GM19240 (cell line): Measurements from ENCODE around the gene CSF2.

Experiments used
- DNase-seq: peaks from one replicate; pipeline ENCODE4 v3.0.0; 2011; ENCODE audit warnings: low spot score; ENCODE audit not compliant: insufficient read length

The CSF2 gene

GRCh38 chr5:132054697-132055440, 18.7 kb upstream of the CSF2 start:
- DNase-seq = no peak

GRCh38 chr5:132055441-132055807, 18.2 kb upstream of the CSF2 start:
- no peak for DNase-seq

DNA sequence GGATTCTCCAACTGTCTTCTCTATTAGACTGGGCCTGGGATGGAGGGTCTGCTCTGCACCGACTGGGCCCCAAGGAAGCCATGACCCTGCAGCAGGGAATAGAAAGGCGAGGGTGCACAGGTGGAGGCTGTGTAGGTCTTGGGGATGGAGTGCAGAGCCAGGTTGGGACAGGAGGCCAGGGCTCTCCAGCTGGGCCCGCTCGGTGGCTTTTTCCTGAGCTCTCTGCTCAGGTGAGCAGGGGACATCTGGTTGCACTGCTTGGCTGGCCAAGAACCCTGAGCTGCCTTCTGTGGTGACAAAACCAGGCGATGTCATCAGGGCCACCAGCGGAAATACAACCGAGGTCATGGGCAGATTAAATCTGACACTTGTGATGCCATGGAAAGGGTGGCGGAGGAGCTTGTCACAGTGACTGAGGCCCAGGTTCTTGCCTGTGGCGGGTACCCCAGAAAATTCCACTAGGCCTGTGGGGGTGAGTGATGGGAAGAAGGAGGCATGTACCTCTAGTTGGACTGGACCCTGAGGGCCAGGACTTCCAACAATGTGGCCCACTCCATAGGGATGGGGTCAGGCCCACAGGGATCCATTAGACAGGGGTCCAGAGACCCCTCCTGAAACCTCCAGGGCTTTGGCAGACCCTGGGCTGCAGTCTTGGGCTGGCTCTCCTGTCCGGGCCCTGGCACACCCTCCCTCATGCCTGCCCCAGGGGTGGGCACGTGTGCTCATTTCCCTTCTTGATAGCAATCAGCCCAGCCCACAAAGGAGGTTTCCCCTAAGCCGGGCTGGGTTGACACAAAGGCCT, 17.6 kb upstream of the CSF2 start:
- no peak for DNase-seq

DNA sequence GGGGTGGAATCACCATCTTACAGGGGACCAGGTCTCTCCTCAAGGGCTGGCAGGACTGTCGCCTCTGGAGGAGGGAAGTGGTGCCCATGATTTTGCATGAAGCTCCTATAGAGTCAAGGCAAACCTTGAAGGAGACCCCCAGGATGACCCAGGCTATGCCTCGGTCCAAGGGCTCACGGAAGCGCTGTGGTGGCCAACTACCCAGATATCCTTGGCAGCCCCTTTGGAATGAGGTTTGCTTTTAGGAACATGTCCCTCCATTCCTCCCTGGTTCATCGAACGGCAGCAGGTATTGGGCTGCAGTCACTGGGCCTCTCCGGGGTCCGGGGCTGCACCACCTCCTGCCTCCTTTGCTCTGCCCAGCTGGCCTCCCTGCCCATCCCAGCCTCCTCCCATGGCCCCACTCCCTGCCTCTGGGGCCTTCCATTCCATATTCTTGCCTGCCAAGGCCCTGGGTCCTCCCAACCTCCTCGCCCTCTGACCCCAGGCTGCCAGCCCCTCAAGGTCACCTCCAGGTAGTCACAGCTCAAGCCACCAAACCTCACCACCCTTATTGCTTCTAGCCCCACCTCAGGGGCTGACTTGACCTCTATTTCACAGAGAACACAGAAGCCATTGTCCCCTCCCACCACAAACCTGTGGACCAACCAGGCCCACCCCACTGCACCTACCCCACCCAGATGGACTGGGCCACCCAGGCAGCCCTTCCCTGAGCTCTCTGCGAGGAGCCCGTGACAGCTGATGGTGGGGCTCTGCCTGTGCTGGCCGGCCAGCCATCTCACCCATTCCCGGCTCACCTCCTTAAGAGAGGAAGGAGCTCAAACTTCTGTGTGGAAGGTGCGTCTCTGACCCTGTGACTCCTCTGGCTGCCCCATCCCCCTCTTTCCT, 16.7 kb upstream of the CSF2 start:
- DNase-seq = no peak

GRCh38 chr5:132057498-132058255, 15.9 kb upstream of the CSF2 start:
- no peak for DNase-seq

- DNase-seq = no peak
Observed at GRCh38 chr5:132058646-132059042, 14.9 kb upstream of the CSF2 start.

- DNase-seq = no peak
Observed at GRCh38 chr5:132059043-132059695, 14.4 kb upstream of the CSF2 start.

- DNase-seq = no peak
Observed at GRCh38 chr5:132059696-132060500, 13.7 kb upstream of the CSF2 start.

DNA sequence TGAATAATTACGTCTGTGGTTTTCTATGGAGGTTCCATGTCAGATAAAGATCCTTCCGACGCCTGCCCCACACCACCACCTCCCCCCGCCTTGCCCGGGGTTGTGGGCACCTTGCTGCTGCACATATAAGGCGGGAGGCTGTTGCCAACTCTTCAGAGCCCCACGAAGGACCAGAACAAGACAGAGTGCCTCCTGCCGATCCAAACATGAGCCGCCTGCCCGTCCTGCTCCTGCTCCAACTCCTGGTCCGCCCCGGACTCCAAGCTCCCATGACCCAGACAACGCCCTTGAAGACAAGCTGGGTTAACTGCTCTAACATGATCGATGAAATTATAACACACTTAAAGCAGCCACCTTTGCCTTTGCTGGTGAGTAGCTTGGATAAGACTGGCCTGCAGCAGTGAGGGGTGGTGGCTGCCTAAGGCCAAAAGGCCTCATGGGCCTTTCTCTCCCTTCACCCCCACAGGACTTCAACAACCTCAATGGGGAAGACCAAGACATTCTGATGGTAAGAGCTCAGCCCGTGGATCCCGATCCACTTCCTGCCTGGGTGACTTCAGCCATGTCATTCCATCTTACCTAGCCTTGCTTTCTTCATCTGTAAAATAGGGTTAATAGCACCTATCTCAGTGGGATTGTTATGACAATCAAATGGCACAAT, 13.0 kb upstream of the CSF2 start, which contains the start of gene IL3:
IL3 (plus strand) TSS at position 155 of the 661 bp plus-strand sequence; CDS start at position 207, 52 bp downstream.
- DNase-seq = no peak

GRCh38 chr5:132063090-132063911, 10.3 kb upstream of the CSF2 start:
- peak; percentile 76 for DNase-seq

DNA sequence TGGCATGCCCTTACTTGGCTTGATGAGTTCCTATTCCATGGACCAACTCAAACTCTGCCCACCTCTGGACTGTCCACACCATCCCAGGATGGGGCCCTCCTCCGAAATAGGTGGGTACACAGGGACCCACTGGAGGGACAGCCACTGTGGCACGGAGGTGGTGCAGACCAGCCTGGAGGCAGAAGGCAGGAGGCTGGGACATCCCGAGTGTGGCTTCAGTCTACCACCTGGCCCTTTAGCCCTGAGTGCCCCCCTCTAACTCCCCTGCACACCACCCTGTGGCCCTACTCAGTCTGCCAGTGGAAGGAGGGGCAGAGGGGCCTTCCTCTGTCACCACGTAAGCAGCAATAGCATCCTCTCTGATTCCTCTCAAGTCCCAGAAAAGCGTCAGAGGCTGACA, 9.4 kb upstream of the CSF2 start:
- DNase-seq = no peak

DNA sequence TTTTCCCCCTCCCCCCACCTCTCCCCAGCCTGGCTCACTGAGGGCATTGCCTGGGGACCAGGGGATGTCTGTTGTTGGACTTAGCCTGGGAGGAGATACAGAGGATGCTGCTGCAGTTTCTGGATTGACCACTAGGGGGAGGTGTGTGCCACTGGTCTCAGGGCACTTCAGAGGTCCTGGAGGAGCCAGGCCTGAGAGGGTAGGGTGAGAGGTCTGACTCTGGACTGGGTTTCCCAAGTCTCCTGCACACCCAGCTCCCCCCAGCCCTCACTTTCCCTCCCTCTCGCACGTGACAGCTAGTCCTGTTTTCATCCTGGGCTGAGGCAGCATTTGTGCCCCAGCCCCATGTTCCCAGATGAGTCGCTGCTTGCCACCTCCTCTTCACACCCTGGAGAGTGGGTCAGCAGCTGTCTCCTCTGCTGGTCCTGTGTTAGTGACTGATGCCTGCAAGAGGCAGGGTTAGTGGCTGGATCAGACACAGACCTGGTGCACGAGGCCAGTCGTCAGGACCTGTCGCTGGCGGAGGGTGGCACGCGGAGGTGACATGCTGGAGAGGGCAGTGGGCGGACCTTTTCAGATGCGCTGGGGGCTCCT, 8.8 kb upstream of the CSF2 start:
- peak; percentile 79 for DNase-seq

DNA sequence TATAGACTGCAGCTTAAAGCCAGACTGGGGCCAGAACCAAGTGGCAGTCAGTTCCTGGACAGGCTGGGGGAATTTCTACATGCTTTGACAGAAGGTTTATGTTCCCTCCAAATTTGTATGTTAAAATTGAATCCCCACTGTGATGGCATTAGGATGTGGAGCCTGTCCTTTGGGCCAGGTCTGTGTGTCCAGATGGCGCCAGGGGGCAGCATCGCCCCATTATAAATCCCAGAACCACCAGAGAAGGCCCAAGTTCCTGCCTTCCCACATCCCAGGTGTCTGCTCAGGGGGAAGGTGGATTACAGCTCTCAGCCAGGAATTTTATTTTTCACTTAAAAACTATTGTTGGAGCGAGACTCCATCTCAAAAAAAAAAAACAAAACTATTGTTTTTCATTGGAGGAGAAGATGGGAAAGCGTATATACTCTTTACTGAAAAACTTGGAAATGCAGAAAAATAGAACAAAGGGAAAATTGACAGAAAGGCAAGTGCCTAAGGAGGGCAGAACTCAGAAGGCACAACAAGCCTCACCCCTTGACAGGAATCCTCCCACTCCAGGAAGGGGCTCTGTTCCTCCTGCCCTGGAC, 8.1 kb upstream of the CSF2 start:
- DNase-seq = peak; percentile 45

DNA sequence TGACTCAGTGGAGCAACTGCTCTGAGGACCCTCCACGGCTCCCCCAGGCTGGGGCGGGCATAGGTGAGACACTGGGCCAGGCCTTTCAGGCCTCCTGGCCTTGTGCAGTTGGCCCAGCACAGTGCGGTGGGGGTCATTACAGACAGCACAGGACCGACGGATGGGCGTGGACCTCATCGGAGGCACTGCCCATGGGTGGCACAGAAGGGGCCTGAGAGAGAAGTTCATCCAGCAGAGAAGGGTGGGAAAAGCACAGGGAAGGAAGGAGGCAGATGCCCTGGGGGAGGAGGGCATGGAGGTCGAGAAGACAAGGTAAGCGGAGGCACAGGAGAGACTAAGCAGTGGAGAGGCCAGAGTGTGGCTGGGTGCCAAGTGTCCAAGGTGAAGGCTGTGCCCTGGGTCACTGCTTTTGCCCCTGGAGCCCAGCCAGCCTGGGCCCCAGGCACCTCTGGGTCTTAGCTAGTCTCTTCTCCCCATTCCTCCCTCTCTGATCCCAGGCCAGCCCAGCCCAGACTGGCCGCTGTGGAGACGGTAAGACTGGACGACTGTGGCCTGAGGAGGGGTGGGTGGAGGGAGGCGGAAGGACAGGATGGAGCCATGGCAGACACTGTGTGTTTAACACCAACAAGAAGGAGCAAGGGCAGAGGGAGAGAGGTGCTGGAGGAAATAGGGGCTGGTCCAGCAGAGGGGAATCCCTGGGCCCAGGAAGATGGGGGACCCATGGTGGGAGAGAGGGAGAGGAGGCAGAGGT, 7.5 kb upstream of the CSF2 start:
- no peak for DNase-seq

DNA sequence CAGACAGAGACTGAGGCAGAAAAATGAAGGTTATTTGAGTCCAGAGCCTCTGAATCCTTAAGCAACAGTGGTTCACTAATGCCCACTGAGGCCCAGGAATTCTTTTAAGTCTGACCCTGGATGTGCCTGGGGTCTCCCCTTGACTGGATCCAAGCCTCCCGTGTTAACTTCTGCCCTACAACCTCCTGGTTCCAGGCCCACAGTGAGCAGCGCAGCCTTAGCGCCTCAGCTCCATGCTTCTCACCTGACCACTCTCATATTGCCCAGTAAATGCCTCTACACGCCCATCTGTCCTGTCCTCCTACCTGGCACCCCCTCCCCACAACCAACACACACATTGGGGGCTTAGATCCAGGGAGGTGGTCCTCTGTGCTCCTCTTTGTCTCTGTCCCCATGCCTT, 6.7 kb upstream of the CSF2 start:
- no peak for DNase-seq

DNA sequence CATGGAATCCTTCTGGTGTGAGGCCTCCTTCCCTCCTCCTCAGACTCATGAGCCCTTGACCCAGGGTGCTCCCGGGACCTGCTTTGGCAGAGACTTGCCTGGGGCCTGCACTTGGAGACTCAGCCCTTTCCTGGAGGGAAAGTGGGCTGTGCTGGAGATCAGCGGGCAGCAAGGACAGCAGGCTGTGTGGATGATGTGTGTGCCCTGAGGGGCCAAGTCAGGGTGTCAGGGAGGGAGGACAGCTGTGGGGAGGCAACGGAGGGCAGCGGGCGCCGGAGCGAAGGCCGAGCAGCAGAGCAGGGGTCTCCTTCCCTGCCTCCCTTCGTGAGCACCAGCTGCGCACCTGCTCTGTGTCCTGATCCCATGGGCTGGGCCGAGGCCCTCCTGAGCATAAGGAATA, 6.1 kb upstream of the CSF2 start:
- no peak for DNase-seq
